ENCODE data around the gene CFAP65. TPM values are rescaled to one million over a fixed set of nuclear protein-coding genes. Genes with fewer than 3 reads are reported as not detected.

Gene CFAP65
- total RNA-seq, 2 experiments from 2014 or later: not detected

- H3K4me1 ChIP-seq (ENCODE audit: insufficient read depth, low read length): no peaks in the 10 kb centered on the region
- Mint-ChIP-seq H3K27me3 (peaks cover 62% of the 10 kb centered on the region), H3K4me1 (ENCODE audit: low read depth) (no peaks in the 10 kb centered on the region), H3K4me3 (no peak overlapping the region), H3K9me3 (no peaks in the 10 kb centered on the region), H3K27ac (no peak overlapping the region), H3K36me3 (ENCODE audit: low read depth) (no peaks in the 10 kb centered on the region)
- TF ChIP-seq, protein P1, sequence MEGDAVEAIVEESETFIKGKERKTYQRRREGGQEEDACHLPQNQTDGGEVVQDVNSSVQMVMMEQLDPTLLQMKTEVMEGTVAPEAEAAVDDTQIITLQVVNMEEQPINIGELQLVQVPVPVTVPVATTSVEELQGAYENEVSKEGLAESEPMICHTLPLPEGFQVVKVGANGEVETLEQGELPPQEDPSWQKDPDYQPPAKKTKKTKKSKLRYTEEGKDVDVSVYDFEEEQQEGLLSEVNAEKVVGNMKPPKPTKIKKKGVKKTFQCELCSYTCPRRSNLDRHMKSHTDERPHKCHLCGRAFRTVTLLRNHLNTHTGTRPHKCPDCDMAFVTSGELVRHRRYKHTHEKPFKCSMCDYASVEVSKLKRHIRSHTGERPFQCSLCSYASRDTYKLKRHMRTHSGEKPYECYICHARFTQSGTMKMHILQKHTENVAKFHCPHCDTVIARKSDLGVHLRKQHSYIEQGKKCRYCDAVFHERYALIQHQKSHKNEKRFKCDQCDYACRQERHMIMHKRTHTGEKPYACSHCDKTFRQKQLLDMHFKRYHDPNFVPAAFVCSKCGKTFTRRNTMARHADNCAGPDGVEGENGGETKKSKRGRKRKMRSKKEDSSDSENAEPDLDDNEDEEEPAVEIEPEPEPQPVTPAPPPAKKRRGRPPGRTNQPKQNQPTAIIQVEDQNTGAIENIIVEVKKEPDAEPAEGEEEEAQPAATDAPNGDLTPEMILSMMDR (IDR thresholded peaks at IDR 0.05): no peak
- H3K27me3 ChIP-seq (ENCODE audit: control insufficient read depth in 1 of 2, insufficient read depth in 2 of 2, low read length in 2 of 2): peaks cover 27 to 29% of the 10 kb centered on the region in 2 experiments
- H3K4me3 ChIP-seq (ENCODE audit: low read length): no peak overlapping the region
- no peaks in the 10 kb centered on the region for H3K36me3 ChIP-seq (ENCODE audit: insufficient read depth, low read length)
- peaks cover 0 to 4% of the 10 kb centered on the region in 2 experiments for H3K9me3 ChIP-seq (ENCODE audit: control insufficient read depth in 1 of 2, insufficient read depth in 1 of 2, low read length in 2 of 2)
- DNase-seq (no peak), ATAC-seq (ENCODE audit: poor library complexity) (no peak)
- H3K27ac ChIP-seq (ENCODE audit: low read depth in 1 of 2, low read length in 2 of 2): no peak overlapping the region
- ChIA-PET POLR2A (no interaction called here), CTCF (no interaction called here)
- intact Hi-C loops (cut with DNase I, micrococcal nuclease): no loop called here
These were observed 32.0 kb downstream of the CFAP65 start for GRCh38 chr2:219009294-219009693.

DNA sequence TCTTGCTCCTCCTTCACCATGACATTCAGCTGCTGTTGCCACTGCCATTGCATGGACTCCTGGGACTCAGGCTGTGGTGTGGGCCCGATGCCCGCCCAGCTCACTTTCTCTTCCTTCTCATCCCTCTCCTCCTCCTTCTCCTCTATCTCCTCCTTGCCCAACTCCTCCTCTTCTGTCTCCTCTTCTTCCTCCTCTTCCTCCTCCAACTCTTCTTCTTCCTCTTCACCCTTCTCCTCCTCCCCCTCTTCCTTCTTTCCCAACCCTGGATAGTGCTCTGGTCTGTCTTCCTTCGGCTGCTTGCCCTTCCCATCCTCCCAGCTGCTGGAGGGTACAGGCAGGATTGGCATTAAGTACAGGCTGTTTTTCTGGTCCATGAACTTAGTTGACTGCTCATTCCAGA is 37.3 kb downstream of the CFAP65 start:
- ChIA-PET CTCF (interaction anchor here (1.2 to 1.3 kb wide), 2 partner anchors 24 to 26 kb away, joined by 3 to 5 read pairs; no protein-coding TSS in a partner anchor), POLR2A (no interaction called here)
- no peaks in the 10 kb centered on the region for H3K36me3 ChIP-seq (ENCODE audit: insufficient read depth, low read length)
- H3K4me3 Mint-ChIP-seq: peak overlapping the region; percentile 20
- no peak for ATAC-seq (ENCODE audit: poor library complexity)
- no peaks in the 10 kb centered on the region for H3K36me3 Mint-ChIP-seq (ENCODE audit: low read depth)
- DNase-seq: no peak
- no peak overlapping the region for H3K4me3 ChIP-seq (ENCODE audit: low read length)
- peaks cover 81% of the 10 kb centered on the region for H3K27me3 Mint-ChIP-seq
- H3K4me1 ChIP-seq (ENCODE audit: insufficient read depth, low read length): peaks cover 28% of the 10 kb centered on the region
- H3K9me3 Mint-ChIP-seq: no peaks in the 10 kb centered on the region
- peaks cover 12% of the 10 kb centered on the region for H3K4me1 Mint-ChIP-seq (ENCODE audit: low read depth)
- H3K27ac ChIP-seq (ENCODE audit: low read depth in 1 of 2, low read length in 2 of 2): no peak overlapping the region
- H3K9me3 ChIP-seq (ENCODE audit: control insufficient read depth in 1 of 2, insufficient read depth in 1 of 2, low read length in 2 of 2): peaks cover 0 to 34% of the 10 kb centered on the region in 2 experiments
- H3K27me3 ChIP-seq (ENCODE audit: control insufficient read depth in 1 of 2, insufficient read depth in 2 of 2, low read length in 2 of 2): peaks cover 73 to 75% of the 10 kb centered on the region in 2 experiments
- TF ChIP-seq, protein P1 (IDR thresholded peaks at IDR 0.05): no peak
- H3K27ac Mint-ChIP-seq: no peak overlapping the region
- intact Hi-C loops (cut with DNase I, micrococcal nuclease): loop anchor here in 1 of 2 experiments (2.0 kb wide), 1 partner anchor 151 kb away; no protein-coding TSS in a partner anchor

GRCh38 chr2:219003267-219003634 is 38.1 kb downstream of the CFAP65 start:
- H3K9me3 ChIP-seq (ENCODE audit: control insufficient read depth in 1 of 2, insufficient read depth in 1 of 2, low read length in 2 of 2): peaks cover 0 to 34% of the 10 kb centered on the region in 2 experiments
- peaks cover 28% of the 10 kb centered on the region for H3K4me1 ChIP-seq (ENCODE audit: insufficient read depth, low read length)
- Mint-ChIP-seq H3K27ac (no peak overlapping the region), H3K27me3 (peaks cover 83% of the 10 kb centered on the region), H3K4me3 (peak overlapping the region; percentile 68), H3K4me1 (ENCODE audit: low read depth) (peaks cover 12% of the 10 kb centered on the region), H3K9me3 (no peaks in the 10 kb centered on the region), H3K36me3 (ENCODE audit: low read depth) (no peaks in the 10 kb centered on the region)
- CTCF ChIA-PET: interaction anchor here (1.2 to 1.3 kb wide), 2 partner anchors 23 to 26 kb away, joined by 3 to 5 read pairs; no protein-coding TSS in a partner anchor
- no peaks in the 10 kb centered on the region for H3K36me3 ChIP-seq (ENCODE audit: insufficient read depth, low read length)
- no peak overlapping the region for H3K4me3 ChIP-seq (ENCODE audit: low read length)
- POLR2A ChIA-PET: no interaction called here
- TF ChIP-seq, protein P1 (IDR thresholded peaks at IDR 0.05): no peak
- DNase-seq: no peak
- intact Hi-C loops (cut with DNase I, micrococcal nuclease): loop anchor here in 1 of 2 experiments (2.0 kb wide), 1 partner anchor 150 kb away; no protein-coding TSS in a partner anchor
- H3K27ac ChIP-seq (ENCODE audit: low read depth in 1 of 2, low read length in 2 of 2): no peak overlapping the region
- peaks cover 70 to 77% of the 10 kb centered on the region in 2 experiments for H3K27me3 ChIP-seq (ENCODE audit: control insufficient read depth in 1 of 2, insufficient read depth in 2 of 2, low read length in 2 of 2)
- ATAC-seq (ENCODE audit: poor library complexity): no peak
